Measurements from ENCODE around the gene LGALS12.
"Not testable (repeated sequence)": the region's sequence is repeated elsewhere in the genome, so short reads cannot be mapped to it uniquely, and the experiment has no call there.

LGALS12 gene

GRCh38 chr11:63532799-63533475, 27.1 kb downstream of the LGALS12 start:
- H3K27me3 ChIP-seq: no peaks in the 10 kb centered on the region
- peak overlapping the region in 3 of 11 experiments; percentile 7 to 51 (median 21); a peak in 2 of 22 replicates for H3K27ac ChIP-seq
- H3K4me1 ChIP-seq: peaks cover 45 to 80% (median 70%) of the 10 kb centered on the region in 10 experiments
- H4K20me1 ChIP-seq: no peaks in the 10 kb centered on the region
- no peak overlapping the region for H3K4me3 ChIP-seq
- H3K4me2 ChIP-seq: peak overlapping the region in 8 of 11 experiments; percentile 64 to 86 (median 72); a peak in 13 of 22 replicates
- TF ChIP-seq Cebpa-rat (IDR thresholded peaks at IDR 0.05): no peak
- no peak overlapping the region; a peak in 1 of 22 replicates for H3K9ac ChIP-seq
- no peaks in the 10 kb centered on the region for H3K9me3 ChIP-seq (replicated peaks in 1 of 11)
- no peaks in the 10 kb centered on the region for H3K36me3 ChIP-seq

GRCh38 chr11:63534076-63534475, 28.2 kb downstream of the LGALS12 start:
- no peaks in the 10 kb centered on the region for H3K36me3 ChIP-seq
- H3K4me1 ChIP-seq: peaks cover 54 to 87% (median 76%) of the 10 kb centered on the region in 10 experiments
- no peak overlapping the region for H3K27ac ChIP-seq
- no peaks in the 10 kb centered on the region; a peak in 1 of 22 replicates for H4K20me1 ChIP-seq
- no peaks in the 10 kb centered on the region for H3K27me3 ChIP-seq
- no peak overlapping the region for H3K9ac ChIP-seq
- H3K4me3 ChIP-seq: no peak overlapping the region
- TF ChIP-seq Cebpa-rat (IDR thresholded peaks at IDR 0.05): no peak
- no peaks in the 10 kb centered on the region for H3K9me3 ChIP-seq (replicated peaks in 1 of 11)
- peak overlapping the region in 5 of 11 experiments; percentile 3 to 93 (median 27); a peak in 6 of 22 replicates for H3K4me2 ChIP-seq

- Histone ChIP-seq H3K4me3 (no peak overlapping the region), H3K4me1 (peaks cover 54 to 80% (median 71%) of the 10 kb centered on the region in 10 experiments), H3K36me3 (no peaks in the 10 kb centered on the region), H3K9me3 (replicated peaks in 1 of 11) (no peaks in the 10 kb centered on the region), H3K9ac (no peak overlapping the region), H3K27ac (peak overlapping the region in 3 of 11 experiments; percentile 2 to 71 (median 67); a peak in 1 of 22 replicates), H4K20me1 (no peaks in the 10 kb centered on the region; a peak in 1 of 22 replicates), H3K4me2 (peak overlapping the region in 8 of 11 experiments; percentile 92 to 94 (median 93); a peak in 9 of 22 replicates), H3K27me3 (no peaks in the 10 kb centered on the region)
- TF ChIP-seq Cebpa-rat (IDR thresholded peaks at IDR 0.05): no peak
Measured at GRCh38 chr11:63534895-63535461, 29.1 kb downstream of the LGALS12 start.

GRCh38 chr11:63535734-63536133, 29.9 kb downstream of the LGALS12 start:
- Histone ChIP-seq H3K9me3 (replicated peaks in 1 of 11) (no peaks in the 10 kb centered on the region), H3K4me2 (peak overlapping the region; percentile 87 to 98 (median 93)), H3K27me3 (peaks cover 0 to 2% (median 0%) of the 10 kb centered on the region in 11 experiments; a peak in 1 of 22 replicates), H4K20me1 (no peaks in the 10 kb centered on the region; a peak in 1 of 22 replicates), H3K27ac (peak overlapping the region in 6 of 11 experiments; percentile 2 to 72 (median 66); a peak in 8 of 22 replicates), H3K4me1 (peaks cover 54 to 78% (median 68%) of the 10 kb centered on the region in 10 experiments), H3K36me3 (no peaks in the 10 kb centered on the region), H3K4me3 (no peak overlapping the region), H3K9ac (no peak overlapping the region)
- no peak for TF ChIP-seq Cebpa-rat (IDR thresholded peaks at IDR 0.05)

GRCh38 chr11:63536669-63537292, 30.9 kb downstream of the LGALS12 start, which contains the start of gene PLAAT4:
Gene PLAAT4 (plus strand): TSS chr11:63536808. CDS start chr11:63536869, 61 bp downstream.
- peak within 1 kb of the TSS; percentile 87 to 98 (median 93) for H3K4me2 ChIP-seq
- no peaks in the 10 kb centered on the region for H3K36me3 ChIP-seq
- peaks cover 0 to 5% (median 0%) of the 10 kb centered on the region in 11 experiments; a peak in 1 of 22 replicates for H3K27me3 ChIP-seq
- H3K4me1 ChIP-seq: peaks cover 46 to 71% (median 62%) of the 10 kb centered on the region in 10 experiments
- peak within 1 kb of the TSS; percentile 6 to 75 (median 65); a peak in 21 of 22 replicates for H3K9ac ChIP-seq
- no peak for TF ChIP-seq Cebpa-rat (IDR thresholded peaks at IDR 0.05)
- no peaks in the 10 kb centered on the region for H3K9me3 ChIP-seq (replicated peaks in 1 of 11)
- H4K20me1 ChIP-seq: no peaks in the 10 kb centered on the region; a peak in 1 of 22 replicates
- H3K27ac ChIP-seq: peak within 1 kb of the TSS in 10 of 11 experiments; percentile 21 to 76 (median 68); a peak in 20 of 22 replicates
- H3K4me3 ChIP-seq: peak within 1 kb of the TSS; percentile 31 to 61 (median 53); a peak in 19 of 20 replicates

GRCh38 chr11:63537293-63538101, 31.6 kb downstream of the LGALS12 start:
- H3K9ac ChIP-seq: peak overlapping the region; percentile 6 to 75 (median 65); a peak in 21 of 22 replicates
- no peaks in the 10 kb centered on the region for H3K36me3 ChIP-seq
- no peak for TF ChIP-seq Cebpa-rat (IDR thresholded peaks at IDR 0.05)
- no peaks in the 10 kb centered on the region for H3K9me3 ChIP-seq (replicated peaks in 1 of 11)
- peak overlapping the region in 10 of 11 experiments; percentile 21 to 76 (median 68); a peak in 18 of 22 replicates for H3K27ac ChIP-seq
- H3K4me1 ChIP-seq: peaks cover 38 to 64% (median 54%) of the 10 kb centered on the region in 10 experiments
- peaks cover 0 to 5% (median 0%) of the 10 kb centered on the region in 11 experiments; a peak in 1 of 22 replicates for H3K27me3 ChIP-seq
- H3K4me2 ChIP-seq: peak overlapping the region; percentile 87 to 98 (median 93)
- no peaks in the 10 kb centered on the region; a peak in 1 of 22 replicates for H4K20me1 ChIP-seq
- peak overlapping the region; percentile 31 to 61 (median 53); a peak in 19 of 20 replicates for H3K4me3 ChIP-seq

- not testable (repeated sequence) for H3K27ac ChIP-seq; H4K20me1 ChIP-seq; H3K4me2 ChIP-seq; H3K9me3 ChIP-seq (replicated peaks in 1 of 11); H3K27me3 ChIP-seq; H3K9ac ChIP-seq; H3K4me3 ChIP-seq; H3K36me3 ChIP-seq
- H3K4me1 ChIP-seq: peaks cover 22 to 41% (median 33%) of the 10 kb centered on the region in 10 experiments
Measured at GRCh38 chr11:63542506-63542905, 36.6 kb downstream of the LGALS12 start.

- H3K27ac ChIP-seq: no peak overlapping the region
- no peak overlapping the region for H3K9ac ChIP-seq
- peaks cover 10 to 29% (median 22%) of the 10 kb centered on the region in 10 experiments; a peak in 19 of 20 replicates for H3K4me1 ChIP-seq
- H3K9me3 ChIP-seq (replicated peaks in 1 of 11): no peaks in the 10 kb centered on the region
- no peaks in the 10 kb centered on the region; a peak in 1 of 22 replicates for H3K36me3 ChIP-seq
- H4K20me1 ChIP-seq: no peaks in the 10 kb centered on the region
- no peak overlapping the region for H3K4me3 ChIP-seq
- TF ChIP-seq Cebpa-rat (IDR thresholded peaks at IDR 0.05): no peak
- H3K4me2 ChIP-seq: peak overlapping the region in 7 of 11 experiments; percentile 3 to 32 (median 20); a peak in 10 of 22 replicates
- peaks cover 0 to 5% (median 0%) of the 10 kb centered on the region in 11 experiments; a peak in 1 of 22 replicates for H3K27me3 ChIP-seq
Measured at GRCh38 chr11:63543711-63544110, 37.8 kb downstream of the LGALS12 start.
